ENCODE measurements around the gene ADPRH.

Gene ADPRH

GRCh38 chr3:119619094-119619493 is 39.8 kb downstream of the ADPRH start:
- peaks cover 17% of the 10 kb centered on the region for H3K4me1 ChIP-seq (ENCODE audit: low read length)
- H2AFZ ChIP-seq (ENCODE audit: low read depth, low read length): no peak overlapping the region
- H3K27ac ChIP-seq (ENCODE audit: low read length): no peak overlapping the region
- no peak for TF ChIP-seq EZH2phosphoT487 (IDR thresholded peaks at IDR 0.05; ENCODE audit: low read depth)
- TF ChIP-seq CTCF (IDR thresholded peaks at IDR 0.05; ENCODE audit: low read depth, low read length): 0 out of 2 replicates have a peak, but pooled peaks have one; percentile 28
- H3K27me3 ChIP-seq (ENCODE audit: low read depth, low read length): no peaks in the 10 kb centered on the region
- H3K9me3 ChIP-seq (ENCODE audit: insufficient read depth, low read length): no peaks in the 10 kb centered on the region
- H3K4me2 ChIP-seq (ENCODE audit: low read length): peak overlapping the region; percentile 1; the same call in 1 of the 2 replicates
- H3K79me2 ChIP-seq (ENCODE audit: low read length): no peaks in the 10 kb centered on the region
- H3K4me3 ChIP-seq (ENCODE audit: low read length): no peak overlapping the region
- no peaks in the 10 kb centered on the region for H4K20me1 ChIP-seq (ENCODE audit: insufficient read depth, low read length)
- H3K9ac ChIP-seq (ENCODE audit: low read length): no peak overlapping the region
- no peaks in the 10 kb centered on the region for H3K36me3 ChIP-seq (replicated peaks; ENCODE audit: low read depth, low read length)

GRCh38 chr3:119620899-119621298 is 41.6 kb downstream of the ADPRH start:
- H4K20me1 ChIP-seq (ENCODE audit: insufficient read depth, low read length): no peaks in the 10 kb centered on the region
- no peak overlapping the region for H3K27ac ChIP-seq (ENCODE audit: low read length)
- no peak overlapping the region for H3K4me2 ChIP-seq (ENCODE audit: low read length)

GRCh38 chr3:119624002-119624720 is 44.9 kb downstream of the ADPRH start:
- Histone ChIP-seq H3K36me3 (replicated peaks; ENCODE audit: low read depth, low read length) (no peaks in the 10 kb centered on the region), H3K4me3 (ENCODE audit: low read length) (no peak overlapping the region), H3K9ac (ENCODE audit: low read length) (no peak overlapping the region), H4K20me1 (ENCODE audit: insufficient read depth, low read length) (no peaks in the 10 kb centered on the region), H3K27me3 (ENCODE audit: low read depth, low read length) (no peaks in the 10 kb centered on the region), H3K79me2 (ENCODE audit: low read length) (no peaks in the 10 kb centered on the region), H3K4me1 (ENCODE audit: low read length) (peaks cover 37% of the 10 kb centered on the region), H3K27ac (ENCODE audit: low read length) (no peak overlapping the region), H3K9me3 (ENCODE audit: insufficient read depth, low read length) (no peaks in the 10 kb centered on the region), H2AFZ (ENCODE audit: low read depth, low read length) (no peak overlapping the region), H3K4me2 (ENCODE audit: low read length) (no peak overlapping the region)
- no peak for TF ChIP-seq EZH2phosphoT487 (IDR thresholded peaks at IDR 0.05; ENCODE audit: low read depth)
- no peak for TF ChIP-seq CTCF (IDR thresholded peaks at IDR 0.05; ENCODE audit: low read depth, low read length)

More at GRCh38 chr3:119620899-119621298, 41.6 kb downstream of the ADPRH start:
- TF ChIP-seq CTCF (IDR thresholded peaks at IDR 0.05; ENCODE audit: low read depth, low read length) (no peak), EZH2phosphoT487 (IDR thresholded peaks at IDR 0.05; ENCODE audit: low read depth) (no peak)
- Histone ChIP-seq H3K27me3 (ENCODE audit: low read depth, low read length) (no peaks in the 10 kb centered on the region), H2AFZ (ENCODE audit: low read depth, low read length) (no peak overlapping the region), H3K9ac (ENCODE audit: low read length) (no peak overlapping the region), H3K79me2 (ENCODE audit: low read length) (no peaks in the 10 kb centered on the region), H3K4me3 (ENCODE audit: low read length) (no peak overlapping the region), H3K4me1 (ENCODE audit: low read length) (peaks cover 17% of the 10 kb centered on the region), H3K9me3 (ENCODE audit: insufficient read depth, low read length) (no peaks in the 10 kb centered on the region), H3K36me3 (replicated peaks; ENCODE audit: low read depth, low read length) (no peaks in the 10 kb centered on the region)

GRCh38 chr3:119625451-119626153 is 46.3 kb downstream of the ADPRH start:
- no peak overlapping the region for H3K4me3 ChIP-seq (ENCODE audit: low read length)
- TF ChIP-seq EZH2phosphoT487 (IDR thresholded peaks at IDR 0.05; ENCODE audit: low read depth): no peak
- no peak for TF ChIP-seq CTCF (IDR thresholded peaks at IDR 0.05; ENCODE audit: low read depth, low read length)
- peaks cover 46% of the 10 kb centered on the region for H3K4me1 ChIP-seq (ENCODE audit: low read length)
- H3K27me3 ChIP-seq (ENCODE audit: low read depth, low read length): no peaks in the 10 kb centered on the region
- H3K4me2 ChIP-seq (ENCODE audit: low read length): no peak overlapping the region
- H3K9me3 ChIP-seq (ENCODE audit: insufficient read depth, low read length): no peaks in the 10 kb centered on the region
- H3K79me2 ChIP-seq (ENCODE audit: low read length): no peaks in the 10 kb centered on the region
- H4K20me1 ChIP-seq (ENCODE audit: insufficient read depth, low read length): no peaks in the 10 kb centered on the region
- no peaks in the 10 kb centered on the region for H3K36me3 ChIP-seq (replicated peaks; ENCODE audit: low read depth, low read length)
- no peak overlapping the region for H3K9ac ChIP-seq (ENCODE audit: low read length)
- H2AFZ ChIP-seq (ENCODE audit: low read depth, low read length): no peak overlapping the region
- H3K27ac ChIP-seq (ENCODE audit: low read length): no peak overlapping the region

Measured in OCI-LY3 (cell line).